ACC112 (cell line): ENCODE results near the gene SETDB1.

ENCODE experiments used
- H2AFZ ChIP-seq: fragments of 200-600 bp; sonication (generic); one replicate; pipeline ENCODE4 v1.6.0; 2017; ENCODE audit warnings: antibody characterized with exemption, low read length; ENCODE audit not compliant: unreplicated experiment
- H3K27ac ChIP-seq: fragments of 200-600 bp; sonication (generic); 2 replicates; pipeline ENCODE4 v1.5.1; 2014; ENCODE audit warnings: low read depth, mild to moderate bottlenecking, antibody characterized with exemption, low read length, moderate library complexity
- H3K27me3 ChIP-seq: fragments of 200-600 bp; sonication (generic); 2 replicates; pipeline ENCODE4 v1.6.1; 2014; ENCODE audit warnings: mild to moderate bottlenecking, antibody characterized with exemption, low read length, moderate library complexity, mixed read lengths; ENCODE audit not compliant: insufficient read depth
- H3K36me3 ChIP-seq: fragments of 200-600 bp; sonication (generic); 2 replicates; pipeline ENCODE4 v1.6.1; 2016; ENCODE audit warnings: mild to moderate bottlenecking, antibody characterized with exemption, low read length, moderate library complexity, mixed read lengths; ENCODE audit not compliant: insufficient read depth
- H3K4me1 ChIP-seq: fragments of 200-600 bp; sonication (generic); one replicate; pipeline ENCODE4 v1.6.1; 2016; ENCODE audit warnings: low read length, mixed read lengths; ENCODE audit not compliant: insufficient read depth, unreplicated experiment, control insufficient read depth
- H3K4me3 ChIP-seq: fragments of 200-600 bp; sonication (generic); 2 replicates; pipeline ENCODE4 v1.5.1; 2014; ENCODE audit warnings: mild to moderate bottlenecking, low read depth, low read length
- H3K79me2 ChIP-seq: fragments of 200-600 bp; sonication (generic); one replicate; pipeline ENCODE4 v1.6.0; 2016; ENCODE audit warnings: low read length; ENCODE audit not compliant: control insufficient read depth, unreplicated experiment, insufficient read depth

SETDB1 gene

DNA sequence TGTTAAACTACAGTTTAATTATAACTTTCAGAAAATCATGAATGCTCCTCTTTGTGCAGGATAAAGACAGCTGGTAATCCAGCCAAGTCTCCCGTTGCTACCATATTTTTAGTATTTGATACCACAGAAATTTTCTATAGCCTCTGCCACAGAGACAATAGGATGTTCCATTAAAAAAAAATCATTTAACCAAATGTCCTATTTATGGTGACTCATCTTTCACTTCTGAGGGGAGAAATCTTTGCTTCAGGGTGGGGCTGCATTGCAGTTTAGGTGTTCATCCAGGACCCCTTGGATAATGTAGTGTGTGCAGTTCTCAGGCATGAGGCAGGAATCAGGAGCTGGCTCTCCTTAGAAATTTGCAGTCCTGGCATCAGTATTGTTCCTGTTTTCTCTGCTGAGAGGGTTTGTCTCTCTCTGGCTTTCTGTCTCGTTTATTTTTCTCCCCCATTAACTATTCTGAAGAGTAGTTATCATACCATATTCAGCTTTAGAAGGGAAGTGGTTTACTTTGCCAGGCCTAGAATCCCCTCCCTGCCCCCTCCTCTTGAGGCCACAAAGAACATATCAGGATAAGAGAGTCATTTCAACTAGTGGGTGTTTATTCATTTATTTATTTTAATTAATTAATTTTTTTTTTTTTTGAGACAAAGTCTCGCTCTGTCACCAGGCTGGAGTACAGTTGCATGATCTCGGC, 85.1 kb downstream of the SETDB1 start:
- H2AFZ ChIP-seq: peak overlapping the region; percentile 21
- peaks cover 24% of the 10 kb centered on the region for H3K4me1 ChIP-seq
- no peak overlapping the region for H3K4me3 ChIP-seq
- H3K36me3 ChIP-seq: no peaks in the 10 kb centered on the region
- no peak overlapping the region for H3K27ac ChIP-seq
- no peaks in the 10 kb centered on the region for H3K27me3 ChIP-seq
- H3K79me2 ChIP-seq: peaks cover 12% of the 10 kb centered on the region

- Histone ChIP-seq H3K4me3 (no peak overlapping the region), H2AFZ (no peak overlapping the region), H3K4me1 (peaks cover 14% of the 10 kb centered on the region), H3K27me3 (no peaks in the 10 kb centered on the region), H3K79me2 (peaks cover 12% of the 10 kb centered on the region), H3K36me3 (no peaks in the 10 kb centered on the region), H3K27ac (no peak overlapping the region)
These were observed 86.7 kb downstream of the SETDB1 start for GRCh38 chr1:151012684-151013471.

GRCh38 chr1:151013518-151013917, 87.4 kb downstream of the SETDB1 start:
- Histone ChIP-seq H3K4me1 (peaks cover 13% of the 10 kb centered on the region), H3K79me2 (peaks cover 12% of the 10 kb centered on the region), H2AFZ (no peak overlapping the region)

More at GRCh38 chr1:151013518-151013917, 87.4 kb downstream of the SETDB1 start:
- H3K27ac ChIP-seq: no peak overlapping the region
- H3K4me3 ChIP-seq: no peak overlapping the region
- no peaks in the 10 kb centered on the region for H3K36me3 ChIP-seq
- no peaks in the 10 kb centered on the region for H3K27me3 ChIP-seq
